Fibroblast of lung (primary cell): ENCODE data around the gene CLEC16A.

Source experiments
- CTCF ChIP-seq, 2 donors: IDR thresholded peaks in 1 of 2; conservative IDR thresholded peaks in 1 of 2; 1 replicate in 1 of 2; 2 replicates in 1 of 2; pipeline ENCODE4 v1.5.1; 2011 to 2012; ENCODE audit warnings: low read length in 2 of 2, control low read depth in 1 of 2, inconsistent platforms in 1 of 2, low read depth in 1 of 2, mild to moderate bottlenecking in 1 of 2
- EZH2 ChIP-seq: IDR thresholded peaks from 2 replicates; pipeline ENCODE4 v1.5.1; 2012; ENCODE audit warnings: low read length, control low read depth, mild to moderate bottlenecking; ENCODE audit errors: missing control alignments

GRCh38 chr16:10970065-10970464 lies 25.7 kb downstream of the CLEC16A start:
- TF ChIP-seq CTCF (conservative IDR thresholded peaks at IDR 0.05 in 1 of 2, IDR thresholded peaks at IDR 0.05 in 1 of 2; ENCODE audit: low read depth in 1 of 2, low read length in 2 of 2) (no peak), EZH2 (no peak)
